Head of caudate nucleus (tissue), 42 donors: Measurements from ENCODE around the gene XYLT1.

ENCODE experiments used
- DNase-seq, 42 donors: peaks; one replicate each; pipeline versions ENCODE4 v3.0.0 to v3.0.0-alpha.2; 2020 to 2021; ENCODE audit warnings: mixed read lengths in 7 of 42
- intact Hi-C: fragments of 100-400 bp; cut with DNase I; formaldehyde crosslinking; loops from one replicate; pipeline ENCODE4 v1.15.0; 2022

The XYLT1 gene

DNA sequence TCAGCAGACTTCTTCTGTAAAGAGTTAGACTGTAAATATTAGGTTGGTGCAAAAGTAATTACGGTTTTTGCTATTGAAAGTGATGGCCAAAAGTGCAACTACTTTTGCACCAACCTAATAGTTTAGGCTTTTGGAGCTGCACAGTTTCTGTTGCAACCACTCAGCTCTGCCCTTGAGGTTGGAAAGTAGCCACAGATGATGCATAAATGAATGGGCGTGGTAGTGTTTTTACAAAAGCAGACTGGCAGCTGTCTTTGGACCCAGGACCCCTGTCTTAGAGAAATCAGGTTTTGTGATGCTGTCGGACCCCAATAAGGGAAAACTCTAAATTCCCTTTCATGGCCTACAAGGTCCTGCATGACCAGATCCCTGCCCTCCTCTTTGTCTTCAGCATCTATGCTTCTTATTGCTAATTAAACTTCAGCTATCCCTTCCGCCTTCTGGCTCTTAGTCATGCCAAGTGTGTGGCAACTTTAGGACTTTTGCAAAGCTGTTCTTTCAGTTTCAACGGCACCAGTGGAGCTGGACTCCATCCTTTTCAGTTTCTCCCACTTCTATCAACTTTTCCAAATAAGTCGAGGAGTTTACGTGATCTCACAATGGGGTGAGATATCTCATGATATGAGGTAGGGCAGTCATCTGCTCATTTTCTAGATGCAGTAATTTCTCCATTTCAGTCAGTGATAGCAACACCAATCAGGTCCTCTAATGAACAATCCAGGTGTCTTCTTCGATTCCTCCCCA, 232.3 kb downstream of the XYLT1 start:
- no peak for DNase-seq
- intact Hi-C loops = no loop called here

GRCh38 chr16:17237350-17237944, 233.3 kb downstream of the XYLT1 start:
- peak in 6 of 42 donors; percentile 14 to 46 (median 20) for DNase-seq
- intact Hi-C loops = no loop called here

DNA sequence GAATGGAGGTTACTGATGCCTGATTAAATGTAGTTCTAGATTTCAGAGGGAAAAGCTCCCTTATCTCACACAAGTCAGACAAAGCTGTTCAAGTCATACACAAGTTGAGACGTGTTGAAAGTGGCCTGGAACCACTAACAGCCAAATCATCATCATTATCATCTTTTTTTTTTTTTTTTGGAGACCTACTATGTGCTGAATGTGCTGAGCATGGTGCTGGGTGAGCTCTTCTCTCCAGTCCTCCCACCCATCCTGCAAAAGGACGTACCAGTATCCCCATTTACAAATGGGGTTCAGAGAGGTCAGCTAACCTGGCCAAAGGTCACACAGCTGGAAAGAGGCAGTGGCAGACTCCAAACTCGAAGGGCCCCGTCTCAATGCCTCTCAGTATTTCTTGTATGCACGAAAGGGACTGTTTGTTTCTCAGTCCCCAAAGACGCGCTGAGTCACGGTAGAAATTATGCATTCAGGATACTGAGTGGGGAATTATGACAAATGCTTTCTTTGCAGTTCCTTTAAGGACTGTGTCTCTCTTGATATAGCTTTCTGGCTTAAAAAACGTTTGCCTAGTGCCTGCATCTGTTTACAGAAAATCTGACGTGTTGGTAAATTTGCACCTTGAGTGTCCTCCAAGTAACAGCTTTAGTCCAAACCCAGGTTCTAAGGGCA, 235.5 kb downstream of the XYLT1 start:
- intact Hi-C loops = no loop called here
- peak in 12 of 42 donors; percentile 19 to 56 (median 36) for DNase-seq

DNA sequence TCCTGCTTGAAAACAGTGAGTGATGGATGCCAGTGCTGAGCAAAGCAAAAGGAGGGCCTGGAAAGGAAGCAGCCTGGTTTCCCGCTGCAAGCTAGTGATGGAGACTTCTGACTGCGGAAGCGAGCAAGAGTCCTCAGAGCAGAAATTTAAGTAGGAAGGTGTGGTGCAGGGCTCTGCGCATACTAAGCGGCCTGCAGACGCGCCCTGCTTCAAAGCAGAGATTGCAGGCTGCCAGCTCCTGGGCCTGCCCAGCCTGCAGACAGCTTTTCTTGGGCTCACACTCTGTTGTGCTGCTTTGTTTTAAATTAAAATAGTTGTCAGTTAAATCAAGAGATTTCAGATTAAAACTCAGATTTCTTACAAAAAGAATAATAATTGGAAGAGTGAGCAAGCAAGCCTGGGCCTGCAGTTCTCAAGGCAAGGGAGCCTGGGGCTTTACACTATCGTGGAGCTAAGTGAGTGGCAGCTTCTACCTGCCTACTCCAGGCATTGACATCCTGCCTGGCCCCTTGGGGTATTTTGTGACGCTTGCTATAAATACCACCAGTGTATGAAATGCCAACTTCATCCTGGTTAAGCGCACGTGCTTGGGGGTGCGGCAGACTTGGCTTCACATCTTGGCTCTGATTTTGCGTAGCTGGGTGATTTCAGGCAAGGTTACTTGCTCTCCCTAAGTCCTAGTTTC, 237.3 kb downstream of the XYLT1 start:
- peak in 2 of 42 donors; percentile 8 to 15 for DNase-seq

DNA sequence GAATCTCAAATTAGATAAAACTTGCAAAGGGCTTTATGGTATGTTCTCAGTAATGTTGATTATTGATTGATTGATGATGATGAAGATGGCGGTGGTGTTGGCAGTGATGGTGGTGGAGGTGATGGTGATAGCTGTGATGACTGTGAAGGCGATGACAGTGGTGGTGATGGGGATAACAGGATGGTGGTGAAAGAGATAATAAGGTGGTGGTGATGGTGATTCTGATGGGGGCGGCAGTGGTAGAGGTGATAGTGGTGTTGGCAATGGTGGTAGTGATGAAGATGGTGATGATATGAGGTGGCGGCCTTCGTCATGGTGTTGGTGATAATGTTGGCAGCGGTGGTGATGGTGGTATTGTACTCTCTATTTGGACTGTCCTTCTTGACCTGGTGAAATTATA, 238.3 kb downstream of the XYLT1 start:
- no peak for DNase-seq
- intact Hi-C loops = no loop called here

More for the DNA sequence above, 237.3 kb downstream of the XYLT1 start:
- intact Hi-C loops = no loop called here

GRCh38 chr16:17231972-17232371, 238.8 kb downstream of the XYLT1 start:
- intact Hi-C loops = no loop called here
- no peak for DNase-seq

DNA sequence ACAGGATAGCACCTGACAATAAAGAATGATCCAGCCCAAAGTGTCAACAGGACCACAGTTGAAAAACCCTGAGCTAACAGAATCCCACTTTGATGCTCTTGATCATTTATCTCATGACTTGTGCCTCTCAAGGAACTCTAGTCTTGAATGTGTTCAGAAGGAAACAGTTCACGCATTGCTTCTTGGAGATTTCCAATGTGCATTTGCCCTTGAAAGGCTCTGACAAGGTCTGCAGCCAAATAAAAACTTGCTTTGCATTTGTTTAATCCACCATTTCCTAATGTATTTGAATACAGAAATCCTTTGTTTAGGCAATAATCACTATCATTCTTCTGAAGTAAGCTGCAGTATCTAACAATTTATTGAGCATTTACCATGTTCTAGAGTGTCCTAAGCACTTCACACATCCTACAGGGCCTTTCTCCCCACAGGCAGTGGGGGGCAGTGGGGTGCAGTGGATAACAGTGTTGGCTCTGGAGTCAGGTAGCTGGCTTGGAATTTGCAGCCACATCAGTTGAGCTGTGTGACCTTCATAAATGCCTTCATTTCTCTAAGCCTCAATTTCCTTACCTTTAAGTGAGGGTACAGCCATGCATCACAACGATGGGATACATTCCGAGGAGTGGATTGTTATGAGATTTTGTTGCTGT, 239.7 kb downstream of the XYLT1 start:
- intact Hi-C loops = no loop called here

DNA sequence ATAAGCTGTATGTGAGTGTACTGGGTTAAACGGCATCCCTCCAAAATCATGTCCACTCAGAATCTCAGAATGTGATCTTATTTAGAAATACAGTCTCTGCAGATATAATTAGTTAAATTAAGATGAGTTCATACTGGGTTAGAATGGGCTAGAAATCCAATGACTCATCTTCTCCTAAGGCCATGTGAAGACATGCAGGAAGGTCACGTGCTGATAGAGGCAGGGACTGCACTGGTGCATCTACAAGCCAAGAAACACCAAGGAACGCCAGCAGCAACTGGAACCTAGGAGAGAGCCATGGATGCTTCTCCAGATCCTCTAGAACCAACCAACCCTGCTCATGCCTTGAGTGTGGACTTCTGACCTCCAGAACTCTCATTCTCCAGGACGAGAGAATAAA, 241.0 kb downstream of the XYLT1 start:
- intact Hi-C loops = no loop called here
- DNase-seq = no peak

More for the DNA sequence above, 239.7 kb downstream of the XYLT1 start:
- no peak for DNase-seq

DNA sequence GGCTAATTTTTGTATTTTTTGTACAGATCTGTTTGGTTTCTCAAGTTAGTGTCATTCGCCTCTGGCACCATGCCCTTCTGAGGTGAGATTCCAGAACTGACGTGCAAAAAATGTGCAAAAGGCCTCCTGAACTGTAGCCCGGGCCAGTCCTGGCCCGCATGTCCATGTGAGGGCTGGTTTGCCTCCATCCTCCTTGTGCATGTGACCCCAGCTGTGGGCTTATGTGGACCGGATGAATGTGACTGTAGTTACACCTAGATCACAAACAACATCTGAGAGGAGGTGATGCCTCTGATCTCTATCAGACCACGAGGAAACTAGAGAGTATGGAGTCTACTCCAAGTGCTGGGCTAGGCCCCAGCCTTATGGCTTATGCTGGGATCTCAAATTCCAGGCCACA, 241.6 kb downstream of the XYLT1 start:
- intact Hi-C loops = no loop called here
- DNase-seq = no peak

DNA sequence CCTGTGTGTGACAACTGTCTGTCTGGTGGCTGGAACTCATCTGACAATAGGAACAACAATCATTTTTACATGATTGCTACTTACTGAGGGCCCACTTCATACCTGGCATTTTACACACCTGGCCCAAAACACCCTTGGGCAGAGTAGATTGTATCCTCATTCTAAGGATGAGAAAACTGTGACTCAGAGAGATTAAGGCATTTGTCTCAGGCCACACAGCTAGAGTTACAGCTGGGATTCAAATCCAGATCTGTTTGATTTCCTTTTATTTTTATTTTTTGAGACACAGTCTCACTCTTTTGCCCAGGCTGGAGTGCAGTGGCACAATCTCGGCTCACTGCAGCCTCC, 242.1 kb downstream of the XYLT1 start:
- intact Hi-C loops = no loop called here
- DNase-seq = no peak

DNA sequence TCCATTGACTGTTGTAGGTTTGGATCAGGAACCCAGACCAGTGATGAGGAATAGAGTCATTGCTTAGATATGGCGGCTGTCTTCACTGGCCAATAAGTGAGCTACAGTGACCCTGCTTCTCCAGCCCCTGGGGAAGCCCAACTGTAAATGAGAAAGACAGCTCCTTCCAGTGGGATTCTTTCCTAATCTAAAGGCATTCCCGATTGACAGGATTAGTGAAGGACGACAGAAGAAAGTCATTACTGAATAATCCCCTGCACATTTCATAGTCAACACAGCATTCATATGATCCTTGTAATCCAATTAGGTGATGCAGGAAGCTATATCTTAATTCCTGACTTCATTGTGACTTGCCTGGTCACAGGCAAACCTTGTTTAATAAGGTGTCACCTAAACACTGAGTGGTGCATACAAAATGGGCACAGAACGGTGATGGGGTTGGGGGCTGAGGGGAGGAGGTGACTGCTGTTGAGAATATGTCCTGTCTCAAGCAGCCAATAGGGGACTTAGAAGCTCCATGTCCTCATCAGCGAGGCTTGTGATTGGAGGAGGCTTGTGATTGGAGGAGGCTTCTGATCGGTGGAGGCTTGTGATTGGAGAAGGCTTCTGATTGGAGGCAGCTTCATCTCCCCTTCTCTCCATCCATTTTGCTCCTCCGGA, 242.6 kb downstream of the XYLT1 start:
- DNase-seq = no peak

GRCh38 chr16:17227278-17227677, 243.5 kb downstream of the XYLT1 start:
- no peak for DNase-seq
- intact Hi-C loops = no loop called here

More for the DNA sequence above, 242.6 kb downstream of the XYLT1 start:
- intact Hi-C loops = no loop called here

- intact Hi-C loops = no loop called here
- no peak for DNase-seq
These were observed 245.2 kb downstream of the XYLT1 start for GRCh38 chr16:17225541-17225940.

DNA sequence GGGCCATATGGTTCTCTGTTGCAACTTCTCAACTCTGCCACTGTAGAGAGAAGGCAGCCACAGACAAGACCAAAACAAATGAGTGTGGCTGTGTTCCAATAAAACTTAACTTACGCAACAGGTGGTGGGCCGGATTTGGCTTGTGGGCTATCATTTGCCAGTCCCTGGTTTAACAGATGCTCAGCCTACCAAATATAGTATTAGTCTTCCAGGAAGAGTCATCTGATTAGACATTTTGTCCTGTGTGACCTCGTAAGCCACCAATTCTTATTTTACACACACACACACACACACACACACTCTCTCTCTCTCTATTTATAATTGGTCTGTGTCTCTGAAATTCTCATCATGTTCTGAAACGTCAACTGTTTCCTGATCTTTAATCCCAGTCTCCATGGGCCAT, 245.9 kb downstream of the XYLT1 start:
- peak in 14 of 42 donors; percentile 8 to 59 (median 38) for DNase-seq
- intact Hi-C loops = no loop called here

- intact Hi-C loops = no loop called here
- DNase-seq = no peak
These were observed 246.4 kb downstream of the XYLT1 start for GRCh38 chr16:17224350-17224749.

GRCh38 chr16:17223576-17223975, 247.2 kb downstream of the XYLT1 start:
- no peak for DNase-seq
- intact Hi-C loops = no loop called here

DNA sequence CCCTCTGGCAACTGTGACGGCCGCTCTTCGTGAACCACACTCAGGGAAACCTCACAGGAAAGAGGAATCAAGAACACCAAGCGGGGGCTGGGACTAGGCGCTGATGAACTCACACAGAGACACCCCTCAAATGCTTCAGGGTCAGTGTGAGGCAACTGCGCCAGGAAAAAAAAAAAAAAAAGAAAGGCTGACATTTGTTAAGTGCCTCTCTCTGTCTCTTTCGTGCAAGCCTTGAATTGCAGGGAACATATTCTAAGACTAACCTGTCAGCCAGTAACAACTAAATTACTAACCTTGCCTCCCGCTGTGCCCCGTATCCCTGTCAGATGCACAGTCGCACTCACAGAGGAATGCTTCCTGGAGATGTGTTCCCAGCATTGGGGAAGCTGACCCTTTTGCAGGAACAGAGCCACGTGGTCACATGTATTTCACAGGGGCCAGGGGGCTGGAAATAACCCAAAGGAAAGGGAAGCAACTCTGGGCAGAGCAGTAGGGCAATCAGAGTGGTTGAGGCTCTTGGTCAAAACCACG, 247.8 kb downstream of the XYLT1 start:
- intact Hi-C loops = no loop called here
- peak in 29 of 42 donors; percentile 13 to 65 (median 39) for DNase-seq

- intact Hi-C loops = no loop called here
- no peak for DNase-seq
These were observed 250.8 kb downstream of the XYLT1 start for GRCh38 chr16:17219991-17220390.

GRCh38 chr16:17215936-17216335, 254.8 kb downstream of the XYLT1 start:
- no peak for DNase-seq
- intact Hi-C loops = no loop called here
